Measurements from ENCODE around the gene CRAT. TPM values are rescaled to one million over a fixed set of nuclear protein-coding genes. Genes with fewer than 3 reads are reported as not detected.

The CRAT gene
- total RNA-seq, 3 donors from 2014 or later: 62.0 to 86.5 (median 71.2) TPM

DNA sequence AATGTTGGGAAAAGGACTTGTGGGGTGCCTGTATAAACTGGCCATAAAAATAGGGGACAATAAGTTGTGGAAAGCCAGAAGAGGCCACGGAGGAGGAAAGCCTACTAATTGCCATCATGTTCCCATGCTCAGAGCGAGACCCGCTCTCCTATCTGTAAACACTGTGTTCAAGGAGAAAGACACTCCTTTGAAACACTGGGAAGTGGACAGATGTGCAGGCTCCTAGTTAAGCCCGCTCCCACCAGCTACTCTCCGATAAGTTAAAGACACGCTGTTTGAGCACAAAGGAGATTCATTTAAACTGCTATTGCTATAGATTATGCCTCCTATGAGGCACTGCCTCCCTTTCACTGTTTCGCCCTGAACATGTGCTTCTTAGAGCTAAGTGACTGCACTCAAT is 9.3 kb downstream of the CRAT start:
- DNase-seq (no peak), ATAC-seq (no peak)
- TF ChIP-seq, protein P1, sequence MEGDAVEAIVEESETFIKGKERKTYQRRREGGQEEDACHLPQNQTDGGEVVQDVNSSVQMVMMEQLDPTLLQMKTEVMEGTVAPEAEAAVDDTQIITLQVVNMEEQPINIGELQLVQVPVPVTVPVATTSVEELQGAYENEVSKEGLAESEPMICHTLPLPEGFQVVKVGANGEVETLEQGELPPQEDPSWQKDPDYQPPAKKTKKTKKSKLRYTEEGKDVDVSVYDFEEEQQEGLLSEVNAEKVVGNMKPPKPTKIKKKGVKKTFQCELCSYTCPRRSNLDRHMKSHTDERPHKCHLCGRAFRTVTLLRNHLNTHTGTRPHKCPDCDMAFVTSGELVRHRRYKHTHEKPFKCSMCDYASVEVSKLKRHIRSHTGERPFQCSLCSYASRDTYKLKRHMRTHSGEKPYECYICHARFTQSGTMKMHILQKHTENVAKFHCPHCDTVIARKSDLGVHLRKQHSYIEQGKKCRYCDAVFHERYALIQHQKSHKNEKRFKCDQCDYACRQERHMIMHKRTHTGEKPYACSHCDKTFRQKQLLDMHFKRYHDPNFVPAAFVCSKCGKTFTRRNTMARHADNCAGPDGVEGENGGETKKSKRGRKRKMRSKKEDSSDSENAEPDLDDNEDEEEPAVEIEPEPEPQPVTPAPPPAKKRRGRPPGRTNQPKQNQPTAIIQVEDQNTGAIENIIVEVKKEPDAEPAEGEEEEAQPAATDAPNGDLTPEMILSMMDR (IDR thresholded peaks at IDR 0.05): no peak
- no peak overlapping the region for H3K4me3 ChIP-seq
- no peaks in the 10 kb centered on the region for H3K4me1 ChIP-seq (ENCODE audit: low read depth)
- H3K36me3 ChIP-seq (ENCODE audit: low read depth): no peaks in the 10 kb centered on the region
- no peaks in the 10 kb centered on the region for H3K9me3 ChIP-seq
- intact Hi-C loops (cut with DNase I, micrococcal nuclease): no loop called here

DNA sequence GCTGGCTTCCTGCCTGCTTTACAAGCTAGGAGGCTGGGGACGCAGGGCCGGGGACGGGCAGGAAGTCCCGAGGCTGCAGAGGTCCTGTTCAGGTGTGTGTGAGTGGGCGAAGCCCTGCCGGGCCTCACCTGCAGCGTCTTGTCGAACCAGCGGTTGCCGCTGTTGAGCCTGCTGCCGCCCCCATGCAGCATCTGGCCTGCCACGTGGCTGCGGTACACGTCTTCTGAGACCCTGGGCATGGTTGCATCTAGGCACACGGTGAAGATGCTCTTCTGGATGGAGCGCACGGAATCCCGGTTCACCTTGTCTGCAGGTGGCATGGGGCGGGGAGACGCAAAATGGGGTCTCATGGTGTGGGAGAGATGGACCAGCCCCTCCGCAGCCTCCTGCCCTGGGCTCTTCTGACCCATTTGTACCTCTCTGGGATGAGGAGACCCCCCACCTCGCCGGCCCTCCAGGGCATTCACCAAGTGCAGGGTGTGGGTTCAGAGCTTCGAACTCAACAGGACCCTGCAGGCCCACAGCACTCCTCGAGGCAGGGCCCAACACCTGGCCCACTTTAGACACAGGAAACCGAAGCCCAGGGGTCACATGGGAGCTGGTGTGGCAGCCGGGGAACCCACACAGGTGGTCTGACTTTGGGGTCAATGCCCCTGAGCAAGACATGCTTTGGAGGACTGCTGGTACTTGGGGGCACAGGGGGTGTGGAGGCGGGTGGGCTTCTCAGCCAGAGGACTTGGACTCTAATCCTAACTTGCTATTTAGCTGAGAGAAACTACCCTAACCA is 10.0 kb downstream of the CRAT start:
- TF ChIP-seq, protein P1 (IDR thresholded peaks at IDR 0.05): no peak
- Histone ChIP-seq H3K4me3 (no peak overlapping the region), H3K9me3 (no peaks in the 10 kb centered on the region), H3K36me3 (ENCODE audit: low read depth) (no peaks in the 10 kb centered on the region), H3K4me1 (ENCODE audit: low read depth) (no peaks in the 10 kb centered on the region)
- ATAC-seq: no peak
- intact Hi-C loops (cut with DNase I, micrococcal nuclease): no loop called here
- no peak for DNase-seq

DNA sequence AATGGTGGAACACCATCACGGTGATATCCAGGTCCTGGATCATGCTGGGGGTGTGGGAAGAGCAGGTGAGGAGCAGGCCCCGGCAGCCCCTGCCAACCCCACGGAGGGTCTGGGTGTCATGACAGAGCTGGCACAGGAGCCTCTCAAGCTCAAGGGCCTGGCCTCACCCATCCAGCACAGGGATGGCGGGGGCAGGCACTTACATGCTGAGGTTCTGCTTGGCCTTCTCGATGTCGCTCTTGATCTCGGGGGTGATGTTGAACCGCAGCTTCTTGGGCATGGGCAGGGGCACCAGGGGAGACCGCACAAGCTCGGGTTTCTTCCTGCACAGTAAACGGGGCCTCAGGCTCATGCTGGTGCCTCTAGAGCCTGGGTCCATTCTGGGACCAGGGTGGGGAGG is 12.3 kb downstream of the CRAT start:
- Histone ChIP-seq H3K36me3 (ENCODE audit: low read depth) (no peaks in the 10 kb centered on the region), H3K4me1 (ENCODE audit: low read depth) (no peaks in the 10 kb centered on the region), H3K4me3 (no peak overlapping the region), H3K9me3 (no peaks in the 10 kb centered on the region)
- intact Hi-C loops (cut with DNase I, micrococcal nuclease): no loop called here
- TF ChIP-seq, protein P1 (IDR thresholded peaks at IDR 0.05): no peak
- DNase-seq (peak in 1 of 3 donors; percentile 38), ATAC-seq (no peak)

DNA sequence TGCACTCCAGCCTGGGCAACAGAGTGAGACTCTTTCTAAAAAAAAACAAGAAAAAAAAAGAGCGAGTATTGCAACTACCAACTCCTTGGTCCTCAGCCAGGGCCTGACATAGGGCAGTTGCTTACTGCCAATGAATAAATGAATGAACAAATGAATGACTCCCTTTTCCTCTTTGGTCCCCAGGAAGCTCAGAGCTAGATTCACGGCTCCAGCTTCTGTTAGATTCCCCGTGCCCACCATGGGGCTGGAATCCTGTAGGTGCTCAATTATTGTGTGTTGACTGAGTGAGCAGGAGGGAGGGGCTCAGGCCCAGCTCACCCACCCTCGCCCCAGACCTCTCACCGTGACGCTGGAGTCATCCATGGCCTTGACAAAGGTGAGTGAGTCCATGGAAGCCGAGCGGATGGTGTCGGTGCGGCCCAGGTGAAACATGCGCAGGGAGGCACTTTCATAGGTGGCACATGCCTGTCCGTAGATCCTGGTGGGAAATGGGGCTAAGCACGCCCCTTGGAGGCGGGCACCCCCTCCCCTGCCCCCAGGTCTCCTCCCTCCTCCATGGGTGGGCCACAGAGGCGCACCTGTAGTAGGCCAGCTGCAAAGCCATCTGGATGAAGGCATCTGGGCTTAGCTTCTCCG is 12.8 kb downstream of the CRAT start:
- ATAC-seq (no peak), DNase-seq (peak in 1 of 3 donors; percentile 18)
- intact Hi-C loops (cut with DNase I, micrococcal nuclease): no loop called here
- no peak overlapping the region for H3K4me3 ChIP-seq
- H3K4me1 ChIP-seq (ENCODE audit: low read depth): no peaks in the 10 kb centered on the region
- TF ChIP-seq, protein P1 (IDR thresholded peaks at IDR 0.05): no peak
- no peaks in the 10 kb centered on the region for H3K36me3 ChIP-seq (ENCODE audit: low read depth)
- no peaks in the 10 kb centered on the region for H3K9me3 ChIP-seq

DNA sequence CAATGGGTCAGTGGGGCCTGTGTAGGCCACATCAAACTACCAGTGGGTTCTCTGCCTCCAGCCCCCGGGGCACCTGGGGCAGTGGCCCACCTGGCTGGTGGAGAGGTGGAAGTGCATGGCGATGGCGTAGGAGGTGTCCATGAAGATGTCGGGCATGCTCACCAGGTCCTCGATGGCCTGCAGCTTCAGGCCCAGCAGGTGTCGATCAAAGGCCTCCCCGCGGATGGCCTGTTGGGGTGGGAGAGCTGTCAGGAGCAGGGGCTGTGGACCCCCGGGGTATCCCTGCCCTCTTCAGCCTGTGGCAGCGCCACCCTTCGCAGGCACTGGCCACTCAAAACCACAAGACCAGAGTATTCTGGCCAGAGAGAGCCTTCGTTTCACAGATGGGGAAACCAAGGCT is 14.7 kb downstream of the CRAT start:
- TF ChIP-seq, protein P1 (IDR thresholded peaks at IDR 0.05): no peak

More for the DNA sequence above, 14.7 kb downstream of the CRAT start:
- Histone ChIP-seq H3K4me3 (no peak overlapping the region), H3K4me1 (ENCODE audit: low read depth) (peaks cover 3% of the 10 kb centered on the region), H3K9me3 (no peaks in the 10 kb centered on the region), H3K36me3 (ENCODE audit: low read depth) (no peaks in the 10 kb centered on the region)
- intact Hi-C loops (cut with DNase I, micrococcal nuclease): no loop called here
- DNase-seq: peak in 1 of 3 donors; percentile 35
- ATAC-seq: no peak
